ENCODE data around the gene AHSP.

The AHSP gene

DNA sequence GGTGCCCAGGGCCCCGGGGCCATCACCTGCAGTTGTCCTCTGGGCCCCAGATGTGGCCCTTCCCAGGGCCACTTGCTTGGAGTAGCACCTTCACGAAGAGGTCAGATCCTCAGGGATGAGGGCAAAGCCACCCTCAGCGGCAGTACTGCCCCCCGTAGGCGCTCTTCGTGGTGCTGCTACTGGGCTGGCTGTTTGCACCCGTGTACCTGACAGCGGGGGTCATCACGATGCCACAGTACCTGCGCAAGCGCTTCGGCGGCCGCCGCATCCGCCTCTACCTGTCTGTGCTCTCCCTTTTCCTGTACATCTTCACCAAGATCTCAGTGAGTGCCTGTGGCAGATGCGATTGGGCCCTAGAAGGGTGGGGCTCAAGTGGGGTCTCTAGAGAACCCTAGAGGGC lies 42.1 kb upstream of the AHSP start:
- TF ChIP-seq, protein P1, sequence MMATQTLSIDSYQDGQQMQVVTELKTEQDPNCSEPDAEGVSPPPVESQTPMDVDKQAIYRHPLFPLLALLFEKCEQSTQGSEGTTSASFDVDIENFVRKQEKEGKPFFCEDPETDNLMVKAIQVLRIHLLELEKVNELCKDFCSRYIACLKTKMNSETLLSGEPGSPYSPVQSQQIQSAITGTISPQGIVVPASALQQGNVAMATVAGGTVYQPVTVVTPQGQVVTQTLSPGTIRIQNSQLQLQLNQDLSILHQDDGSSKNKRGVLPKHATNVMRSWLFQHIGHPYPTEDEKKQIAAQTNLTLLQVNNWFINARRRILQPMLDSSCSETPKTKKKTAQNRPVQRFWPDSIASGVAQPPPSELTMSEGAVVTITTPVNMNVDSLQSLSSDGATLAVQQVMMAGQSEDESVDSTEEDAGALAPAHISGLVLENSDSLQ (IDR thresholded peaks at IDR 0.05): no peak
- TF ChIP-seq HDGF (IDR thresholded peaks at IDR 0.05; ENCODE audit: borderline replicate concordance) (no peak), LEF1 (IDR thresholded peaks at IDR 0.05; ENCODE audit: borderline replicate concordance) (no peak), SUZ12 (IDR thresholded peaks at IDR 0.05) (no peak), FOXA1 (IDR thresholded peaks at IDR 0.05) (no peak), CTBP1 (IDR thresholded peaks at IDR 0.05; ENCODE audit: borderline replicate concordance) (no peak), ZNF384 (IDR thresholded peaks at IDR 0.05) (no peak), SP1 (IDR thresholded peaks at IDR 0.05) (no peak), ELF4 (IDR thresholded peaks at IDR 0.05) (no peak), NFRKB (IDR thresholded peaks at IDR 0.05) (no peak)
- POLR2A ChIA-PET: no interaction called here
- CTCF ChIA-PET: no interaction called here
- DNase-seq (ENCODE audit: extremely low spot score): no peak

DNA sequence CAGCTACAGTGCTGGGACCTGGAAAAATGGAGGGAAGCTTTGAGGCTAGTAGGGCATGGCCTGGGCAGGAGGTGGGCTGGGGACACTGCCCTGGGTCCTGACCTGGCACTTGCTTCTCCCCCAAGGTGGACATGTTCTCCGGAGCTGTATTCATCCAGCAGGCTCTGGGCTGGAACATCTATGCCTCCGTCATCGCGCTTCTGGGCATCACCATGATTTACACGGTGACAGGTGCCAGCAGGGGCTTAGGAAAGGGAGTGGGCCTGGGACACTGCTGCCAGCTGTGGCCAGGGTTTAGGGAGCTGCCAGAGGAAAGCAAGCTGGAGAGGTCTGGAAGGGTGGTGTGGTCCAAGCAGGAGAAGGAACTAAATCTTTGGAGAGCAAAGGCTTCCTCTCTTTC lies 41.7 kb upstream of the AHSP start:
- POLR2A ChIA-PET: no interaction called here
- DNase-seq (ENCODE audit: extremely low spot score): no peak
- TF ChIP-seq FOXK2 (IDR thresholded peaks at IDR 0.05): no peak
- TF ChIP-seq LEF1 (IDR thresholded peaks at IDR 0.05; ENCODE audit: borderline replicate concordance): no peak
- TF ChIP-seq FOXM1 (IDR thresholded peaks at IDR 0.05; ENCODE audit: borderline replicate concordance): no peak
- TF ChIP-seq, protein P1 (IDR thresholded peaks at IDR 0.05): no peak
- CTCF ChIA-PET: no interaction called here

DNA sequence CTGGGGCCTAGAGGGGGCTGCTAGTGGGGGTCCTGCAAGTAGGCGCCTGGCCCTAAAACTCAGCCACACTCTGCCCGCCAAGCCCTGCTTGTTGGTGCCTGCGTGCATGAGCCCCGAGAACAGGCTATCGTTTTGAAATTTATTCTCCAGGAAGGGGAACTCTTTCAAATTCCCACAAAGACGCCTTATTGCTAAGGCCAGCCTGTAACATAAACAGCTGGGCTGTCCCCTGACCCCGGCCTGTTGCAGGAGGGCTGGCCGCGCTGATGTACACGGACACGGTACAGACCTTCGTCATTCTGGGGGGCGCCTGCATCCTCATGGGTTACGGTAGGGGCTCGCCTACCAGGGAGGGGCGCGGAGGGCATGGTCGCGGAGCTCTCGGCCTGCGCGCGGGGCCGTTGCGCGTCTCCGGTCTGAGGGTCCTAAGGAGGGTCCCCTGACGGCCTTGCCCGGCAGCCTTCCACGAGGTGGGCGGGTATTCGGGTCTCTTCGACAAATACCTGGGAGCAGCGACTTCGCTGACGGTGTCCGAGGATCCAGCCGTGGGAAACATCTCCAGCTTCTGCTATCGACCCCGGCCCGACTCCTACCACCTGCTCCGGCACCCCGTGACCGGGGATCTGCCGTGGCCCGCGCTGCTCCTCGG lies 40.5 kb upstream of the AHSP start:
- no peak for DNase-seq (ENCODE audit: extremely low spot score)
- ChIA-PET POLR2A (no interaction called here), CTCF (no interaction called here)
- TF ChIP-seq FOXM1 (IDR thresholded peaks at IDR 0.05; ENCODE audit: borderline replicate concordance) (no peak), CTBP1 (IDR thresholded peaks at IDR 0.05; ENCODE audit: borderline replicate concordance) (no peak), NFRKB (IDR thresholded peaks at IDR 0.05) (no peak), L3MBTL2 (conservative IDR thresholded peaks at IDR 0.05) (no peak), HDGF (IDR thresholded peaks at IDR 0.05; ENCODE audit: borderline replicate concordance) (no peak), FOXK2 (IDR thresholded peaks at IDR 0.05) (no peak), ARNT (IDR thresholded peaks at IDR 0.05) (no peak), BHLHE40 (IDR thresholded peaks at IDR 0.05; ENCODE audit: borderline replicate concordance) (no peak), ZNF384 (IDR thresholded peaks at IDR 0.05) (no peak), FOXA1 (IDR thresholded peaks at IDR 0.05) (no peak), ELF4 (IDR thresholded peaks at IDR 0.05) (no peak), LEF1 (IDR thresholded peaks at IDR 0.05; ENCODE audit: borderline replicate concordance) (no peak), SUZ12 (IDR thresholded peaks at IDR 0.05) (no peak), TARDBP (IDR thresholded peaks at IDR 0.05) (no peak), SP1 (IDR thresholded peaks at IDR 0.05) (no peak)
- TF ChIP-seq, protein P1 (IDR thresholded peaks at IDR 0.05): no peak

DNA sequence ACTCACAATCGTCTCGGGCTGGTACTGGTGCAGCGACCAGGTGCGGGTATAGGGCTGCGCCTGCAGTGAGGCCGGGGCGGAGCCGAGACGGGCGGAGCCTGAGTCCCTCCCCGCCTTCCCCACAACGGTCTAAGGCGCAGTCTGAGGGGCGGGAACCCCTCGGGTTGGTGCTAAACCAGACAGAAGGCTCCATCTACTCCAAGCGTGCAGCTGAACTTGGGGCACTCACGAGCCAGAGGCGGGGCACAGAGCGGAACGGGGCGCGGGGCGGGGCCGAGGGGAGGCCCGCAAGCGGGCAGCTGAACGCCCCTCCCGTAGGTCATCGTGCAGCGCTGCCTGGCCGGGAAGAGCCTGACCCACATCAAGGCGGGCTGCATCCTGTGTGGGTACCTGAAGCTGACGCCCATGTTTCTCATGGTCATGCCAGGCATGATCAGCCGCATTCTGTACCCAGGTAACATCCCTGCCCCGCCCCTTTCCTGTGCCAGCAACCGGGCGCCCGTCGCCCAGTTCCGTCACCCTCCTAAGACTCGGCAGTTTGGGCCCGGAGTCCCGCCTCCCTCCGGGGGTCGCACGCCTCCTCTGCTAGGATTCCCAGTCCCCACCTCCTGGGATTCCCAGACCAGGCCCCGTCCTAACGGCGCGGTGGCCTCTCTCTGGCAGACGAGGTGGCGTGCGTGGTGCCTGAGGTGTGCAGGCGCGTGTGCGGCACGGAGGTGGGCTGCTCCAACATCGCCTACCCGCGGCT lies 39.8 kb upstream of the AHSP start:
- DNase-seq (ENCODE audit: extremely low spot score): no peak
- TF ChIP-seq TARDBP (IDR thresholded peaks at IDR 0.05) (no peak), FOXK2 (IDR thresholded peaks at IDR 0.05) (no peak), NFRKB (IDR thresholded peaks at IDR 0.05) (no peak), FOXA1 (IDR thresholded peaks at IDR 0.05) (no peak), L3MBTL2 (conservative IDR thresholded peaks at IDR 0.05) (no peak), SP1 (IDR thresholded peaks at IDR 0.05) (no peak), CTBP1 (IDR thresholded peaks at IDR 0.05; ENCODE audit: borderline replicate concordance) (no peak), ELF4 (IDR thresholded peaks at IDR 0.05) (no peak), LEF1 (IDR thresholded peaks at IDR 0.05; ENCODE audit: borderline replicate concordance) (no peak), HDGF (IDR thresholded peaks at IDR 0.05; ENCODE audit: borderline replicate concordance) (no peak), ZNF384 (IDR thresholded peaks at IDR 0.05) (no peak), FOXM1 (IDR thresholded peaks at IDR 0.05; ENCODE audit: borderline replicate concordance) (no peak), BHLHE40 (IDR thresholded peaks at IDR 0.05; ENCODE audit: borderline replicate concordance) (no peak), SUZ12 (IDR thresholded peaks at IDR 0.05) (no peak), ARNT (IDR thresholded peaks at IDR 0.05) (no peak)
- TF ChIP-seq, protein P1 (IDR thresholded peaks at IDR 0.05): no peak
- ChIA-PET POLR2A (no interaction called here), CTCF (no interaction called here)

DNA sequence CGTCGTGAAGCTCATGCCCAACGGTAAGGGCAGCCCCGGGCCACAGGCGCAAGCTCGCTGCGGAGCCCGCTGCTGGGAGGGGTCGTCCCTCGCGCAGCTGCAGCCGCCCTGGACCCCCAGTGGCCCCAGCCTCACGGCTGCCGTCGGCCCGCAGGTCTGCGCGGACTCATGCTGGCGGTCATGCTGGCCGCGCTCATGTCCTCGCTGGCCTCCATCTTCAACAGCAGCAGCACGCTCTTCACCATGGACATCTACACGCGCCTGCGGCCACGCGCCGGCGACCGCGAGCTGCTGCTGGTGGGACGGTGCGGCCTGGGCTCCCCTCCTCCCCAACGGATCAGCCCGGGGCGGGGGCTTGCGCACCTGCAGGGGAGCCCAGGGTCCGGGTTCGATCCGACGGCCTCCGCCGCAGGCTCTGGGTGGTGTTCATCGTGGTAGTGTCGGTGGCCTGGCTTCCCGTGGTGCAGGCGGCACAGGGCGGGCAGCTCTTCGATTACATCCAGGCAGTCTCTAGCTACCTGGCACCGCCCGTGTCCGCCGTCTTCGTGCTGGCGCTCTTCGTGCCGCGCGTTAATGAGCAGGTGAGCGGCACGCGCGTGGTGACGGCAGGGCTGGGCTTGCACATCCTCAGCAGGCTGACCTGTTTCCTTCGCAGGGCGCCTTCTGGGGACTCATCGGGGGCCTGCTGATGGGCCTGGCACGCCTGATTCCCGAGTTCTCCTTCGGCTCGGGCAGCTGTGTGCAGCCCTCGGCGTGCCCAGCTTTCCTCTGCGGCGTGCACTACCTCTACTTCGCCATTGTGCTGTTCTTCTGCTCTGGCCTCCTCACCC lies 39.0 kb upstream of the AHSP start:
- DNase-seq (ENCODE audit: extremely low spot score): no peak
- TF ChIP-seq ARNT (IDR thresholded peaks at IDR 0.05) (no peak), TARDBP (IDR thresholded peaks at IDR 0.05) (no peak), FOXK2 (IDR thresholded peaks at IDR 0.05) (no peak), FOXM1 (IDR thresholded peaks at IDR 0.05; ENCODE audit: borderline replicate concordance) (no peak), NFRKB (IDR thresholded peaks at IDR 0.05) (no peak), CTBP1 (IDR thresholded peaks at IDR 0.05; ENCODE audit: borderline replicate concordance) (no peak), SP1 (IDR thresholded peaks at IDR 0.05) (no peak), ELF4 (IDR thresholded peaks at IDR 0.05) (no peak), L3MBTL2 (conservative IDR thresholded peaks at IDR 0.05) (no peak), FOXA1 (IDR thresholded peaks at IDR 0.05) (no peak), BHLHE40 (IDR thresholded peaks at IDR 0.05; ENCODE audit: borderline replicate concordance) (no peak), SUZ12 (IDR thresholded peaks at IDR 0.05) (no peak)
- TF ChIP-seq, protein P1 (IDR thresholded peaks at IDR 0.05): no peak
- ChIA-PET CTCF (no interaction called here), POLR2A (no interaction called here)
